Measurements from ENCODE around the gene FCGR2B.
"Not testable (repeated sequence)": the region's sequence is repeated elsewhere in the genome, so short reads cannot be mapped to it uniquely, and the experiment has no call there.

DNA sequence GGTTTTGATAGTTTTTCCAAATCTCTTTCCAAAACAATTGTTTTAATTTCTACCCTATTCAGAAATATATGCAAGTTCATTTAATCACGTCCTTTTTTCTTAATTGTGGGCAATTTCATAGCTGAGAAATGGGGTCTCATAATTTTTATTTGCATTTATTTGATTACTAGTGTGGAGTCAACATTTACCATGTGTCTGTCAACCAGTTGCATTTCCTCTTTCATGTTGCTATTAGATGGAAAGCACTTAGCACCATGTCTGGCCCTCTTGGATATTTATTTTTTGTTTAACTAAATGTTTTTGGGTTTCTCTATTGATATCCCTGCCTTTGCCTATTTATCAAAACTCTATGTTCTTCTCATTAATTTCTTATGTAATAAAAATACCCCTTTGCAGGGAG is 18.1 kb upstream of the FCGR2B start:
- TF ChIP-seq, protein P1, sequence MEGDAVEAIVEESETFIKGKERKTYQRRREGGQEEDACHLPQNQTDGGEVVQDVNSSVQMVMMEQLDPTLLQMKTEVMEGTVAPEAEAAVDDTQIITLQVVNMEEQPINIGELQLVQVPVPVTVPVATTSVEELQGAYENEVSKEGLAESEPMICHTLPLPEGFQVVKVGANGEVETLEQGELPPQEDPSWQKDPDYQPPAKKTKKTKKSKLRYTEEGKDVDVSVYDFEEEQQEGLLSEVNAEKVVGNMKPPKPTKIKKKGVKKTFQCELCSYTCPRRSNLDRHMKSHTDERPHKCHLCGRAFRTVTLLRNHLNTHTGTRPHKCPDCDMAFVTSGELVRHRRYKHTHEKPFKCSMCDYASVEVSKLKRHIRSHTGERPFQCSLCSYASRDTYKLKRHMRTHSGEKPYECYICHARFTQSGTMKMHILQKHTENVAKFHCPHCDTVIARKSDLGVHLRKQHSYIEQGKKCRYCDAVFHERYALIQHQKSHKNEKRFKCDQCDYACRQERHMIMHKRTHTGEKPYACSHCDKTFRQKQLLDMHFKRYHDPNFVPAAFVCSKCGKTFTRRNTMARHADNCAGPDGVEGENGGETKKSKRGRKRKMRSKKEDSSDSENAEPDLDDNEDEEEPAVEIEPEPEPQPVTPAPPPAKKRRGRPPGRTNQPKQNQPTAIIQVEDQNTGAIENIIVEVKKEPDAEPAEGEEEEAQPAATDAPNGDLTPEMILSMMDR (IDR thresholded peaks at IDR 0.05), result not testable (repeated sequence)
- not testable (repeated sequence) for TF ChIP-seq ZFX (IDR thresholded peaks at IDR 0.05; ENCODE audit: borderline replicate concordance)
